Right lobe of liver (tissue), 6 donors: Measurements from ENCODE around the gene DLGAP4. TPM values are rescaled to one million over a fixed set of nuclear protein-coding genes. Genes with fewer than 3 reads are reported as not detected.

Experiments
- ATAC-seq, 4 donors: fragments of 200-7000 bp; cut with Tn5 transposase; one replicate each; pipeline ENCODE4 v1.9.1; 2020; ENCODE audit warnings: mild to moderate bottlenecking in 4 of 4, moderate library complexity in 4 of 4
- DNase-seq, 3 donors: peaks; one replicate each; pipeline ENCODE4 v3.0.0-alpha.2; 2020
- H3K27ac ChIP-seq, 3 donors: fragments of 200-600 bp; one replicate each; pipeline ENCODE4 v1.8.0; 2022
- H3K27me3 ChIP-seq, 2 donors: fragments of 200-600 bp; one replicate each; pipeline ENCODE4 v1.8.0; 2022
- H3K36me3 ChIP-seq, 4 donors: fragments of 200-600 bp; sonication (generic) in 1 of 4; one replicate each; pipeline versions ENCODE4 v1.5.1 to v1.8.0; 2017 to 2022; ENCODE audit warnings: control low read depth in 1 of 4
- H3K4me1 ChIP-seq, 4 donors: fragments of 200-600 bp; sonication (generic) in 1 of 4; one replicate each; pipeline versions ENCODE4 v1.5.1 to v1.8.0; 2017 to 2022; ENCODE audit warnings: control low read depth in 1 of 4
- H3K4me3 ChIP-seq, 3 donors: fragments of 200-600 bp; one replicate each; pipeline ENCODE4 v1.8.0; 2022
- H3K9me3 ChIP-seq, 4 donors: fragments of 200-600 bp; sonication (generic) in 1 of 4; one replicate each; pipeline versions ENCODE4 v1.5.1 to v1.8.0; 2017 to 2022; ENCODE audit warnings: control low read depth in 1 of 4
- POLR2A ChIP-seq: fragments of 450-650 bp; IDR thresholded peaks from one replicate; pipeline ENCODE4 v1.6.1; 2017; ENCODE audit warnings: antibody characterized with exemption, mild to moderate bottlenecking
- WGBS: methylation state at CpG from one replicate; pipeline ENCODE4 v1.1.6; 2018; ENCODE audit warnings: low coverage, low lambda C conversion rate; ENCODE audit not compliant: insufficient coverage; ENCODE audit errors: missing lambda C conversion rate; 5-methylcytosine and 5-hydroxymethylcytosine counted together
- intact Hi-C, 2 donors: fragments of 100-400 bp; cut with DNase I; formaldehyde crosslinking; loops; one replicate each; pipeline versions ENCODE4 v1.11.2 to v1.14.1; 2022
- total RNA-seq, 6 experiments: library from RNA; depleted of rRNA in 2 of 6; stranded (reverse); fragments of >200 nt in 2 of 6; fragmentation: NEBNext Ultra II Directional in 3 of 6; extraction: Animal tissue kit (Norgen Biotek cat#: 25700) in 3 of 6; gene quantifications; one replicate each; pipeline versions ENCODE4 v1.1.0 to v1.2.4, GENCODE V29; 2016 to 2023
- TF ChIP-seq, protein P1 (sequence below), 4 donors: fragments of 200-600 bp in 3 of 4; fragments of 450-650 bp in 1 of 4; IDR thresholded peaks; one replicate each; pipeline versions ENCODE4 v1.5.1 to v1.8.0; 2016 to 2022; ENCODE audit warnings: antibody characterized with exemption in 4 of 4, mild to moderate bottlenecking in 2 of 4
- donor health status: DM: no; HTN: yes; CAD: no.
- donor health status: DM: no; HTN: no; CAD: no.
- donor health status: DM: no; HTN: no; CAD: no.
- donor health status: DM: no; HTN: yes; CAD: no.
- donor health status: DM: no; HTN: yes; CAD: no.

Gene DLGAP4
- total RNA-seq, 6 experiments from 2014 or later, result 15.5 to 35.1 (median 23.2) TPM

- Histone ChIP-seq H3K4me1 (peaks cover 0 to 39% (median 10%) of the 10 kb centered on the region in 4 donors), H3K4me3 (no peak overlapping the region), H3K9me3 (no peaks in the 10 kb centered on the region), H3K27me3 (no peaks in the 10 kb centered on the region), H3K36me3 (no peaks in the 10 kb centered on the region), H3K27ac (no peak overlapping the region)
- TF ChIP-seq POLR2A, result no peak
- TF ChIP-seq, protein P1, sequence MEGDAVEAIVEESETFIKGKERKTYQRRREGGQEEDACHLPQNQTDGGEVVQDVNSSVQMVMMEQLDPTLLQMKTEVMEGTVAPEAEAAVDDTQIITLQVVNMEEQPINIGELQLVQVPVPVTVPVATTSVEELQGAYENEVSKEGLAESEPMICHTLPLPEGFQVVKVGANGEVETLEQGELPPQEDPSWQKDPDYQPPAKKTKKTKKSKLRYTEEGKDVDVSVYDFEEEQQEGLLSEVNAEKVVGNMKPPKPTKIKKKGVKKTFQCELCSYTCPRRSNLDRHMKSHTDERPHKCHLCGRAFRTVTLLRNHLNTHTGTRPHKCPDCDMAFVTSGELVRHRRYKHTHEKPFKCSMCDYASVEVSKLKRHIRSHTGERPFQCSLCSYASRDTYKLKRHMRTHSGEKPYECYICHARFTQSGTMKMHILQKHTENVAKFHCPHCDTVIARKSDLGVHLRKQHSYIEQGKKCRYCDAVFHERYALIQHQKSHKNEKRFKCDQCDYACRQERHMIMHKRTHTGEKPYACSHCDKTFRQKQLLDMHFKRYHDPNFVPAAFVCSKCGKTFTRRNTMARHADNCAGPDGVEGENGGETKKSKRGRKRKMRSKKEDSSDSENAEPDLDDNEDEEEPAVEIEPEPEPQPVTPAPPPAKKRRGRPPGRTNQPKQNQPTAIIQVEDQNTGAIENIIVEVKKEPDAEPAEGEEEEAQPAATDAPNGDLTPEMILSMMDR (IDR thresholded peaks at IDR 0.05), result no peak
- WGBS, result 90% methylated on average over 2 of the region's 3 CpGs
- ATAC-seq (no peak), DNase-seq (no peak)
- intact Hi-C loops, result no loop called here
Observed at GRCh38 chr20:36485286-36485685, 179.1 kb downstream of the DLGAP4 start.

GRCh38 chr20:36487069-36487468 is 180.9 kb downstream of the DLGAP4 start:
- 100% methylated on average over 1 of the region's 1 CpG for WGBS
- intact Hi-C loops, result no loop called here
- DNase-seq (no peak), ATAC-seq (no peak)
- H3K4me3 ChIP-seq, result no peak overlapping the region
- H3K27me3 ChIP-seq, result no peaks in the 10 kb centered on the region
- no peaks in the 10 kb centered on the region for H3K9me3 ChIP-seq
- H3K4me1 ChIP-seq, result peaks cover 0 to 22% (median 3%) of the 10 kb centered on the region in 4 donors
- no peak overlapping the region for H3K27ac ChIP-seq
- no peaks in the 10 kb centered on the region for H3K36me3 ChIP-seq
- TF ChIP-seq POLR2A, result no peak
- TF ChIP-seq, protein P1 (IDR thresholded peaks at IDR 0.05), result no peak

DNA sequence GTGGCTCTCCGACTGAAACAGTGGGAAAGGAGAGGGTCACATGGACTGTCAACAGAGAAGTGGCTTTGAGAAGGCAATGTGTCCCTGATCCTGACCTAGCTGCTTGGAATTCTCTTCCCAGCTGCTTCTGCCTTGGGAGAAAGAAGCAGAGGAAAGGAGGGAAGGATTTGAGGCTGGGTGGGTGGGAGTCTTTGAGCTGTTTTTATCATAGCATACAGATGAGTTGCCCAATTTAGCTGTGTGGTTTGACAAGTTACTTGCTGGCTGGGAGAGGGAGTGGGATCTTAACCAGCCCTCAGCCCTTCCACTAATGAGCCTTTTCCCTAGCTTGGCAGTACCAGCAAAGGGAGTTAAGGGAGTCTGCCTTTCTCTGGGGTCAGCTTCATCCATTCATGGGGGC is 184.1 kb downstream of the DLGAP4 start:
- no peaks in the 10 kb centered on the region for H3K36me3 ChIP-seq
- 83% methylated on average over 1 of the region's 1 CpG for WGBS
- H3K4me1 ChIP-seq, result peaks cover 0 to 19% (median 0%) of the 10 kb centered on the region in 4 donors
- H3K27me3 ChIP-seq, result no peaks in the 10 kb centered on the region
- intact Hi-C loops, result no loop called here
- no peak for ATAC-seq
- no peaks in the 10 kb centered on the region for H3K9me3 ChIP-seq
- no peak overlapping the region for H3K27ac ChIP-seq
- TF ChIP-seq POLR2A, result no peak
- TF ChIP-seq, protein P1 (IDR thresholded peaks at IDR 0.05), result no peak
- no peak for DNase-seq
- no peak overlapping the region for H3K4me3 ChIP-seq

- Histone ChIP-seq H3K4me3 (no peak overlapping the region), H3K36me3 (peaks cover 0 to 5% (median 2%) of the 10 kb centered on the region in 4 donors), H3K27me3 (no peaks in the 10 kb centered on the region), H3K4me1 (peaks cover 0 to 18% (median 0%) of the 10 kb centered on the region in 4 donors), H3K27ac (peak overlapping the region in 1 of 3 donors; percentile 4), H3K9me3 (no peaks in the 10 kb centered on the region)
- ATAC-seq (peak; percentile 32 to 52 (median 40)), DNase-seq (no peak)
- TF ChIP-seq POLR2A, result no peak
- TF ChIP-seq, protein P1 (IDR thresholded peaks at IDR 0.05), result no peak
- WGBS, result 8% methylated on average over 2 of the region's 8 CpGs
- intact Hi-C loops, result no loop called here
Observed at GRCh38 chr20:36491901-36492617, 185.9 kb downstream of the DLGAP4 start.
